ENCODE data around the gene RTF1. TPM values are rescaled to one million over a fixed set of nuclear protein-coding genes. Genes with fewer than 3 reads are reported as not detected.
"Not testable (repeated sequence)": the region's sequence is repeated elsewhere in the genome, so short reads cannot be mapped to it uniquely, and the experiment has no call there.

Gene RTF1
- total RNA-seq, 1 donor from 2014 or later, result 35.4 TPM

- intact Hi-C loops (cut with DNase I), result no loop called here
- ATAC-seq (no peak), DNase-seq (ENCODE audit: low spot score) (no peak)
These were observed 12.4 kb downstream of the RTF1 start for GRCh38 chr15:41429003-41429890.

- ATAC-seq (no peak), DNase-seq (ENCODE audit: low spot score) (no peak)
- intact Hi-C loops (cut with DNase I), result no loop called here
These were observed 18.3 kb downstream of the RTF1 start for GRCh38 chr15:41435037-41435786.

- no peak for DNase-seq (ENCODE audit: low spot score)
- ATAC-seq, result no peak
These were observed 20.6 kb downstream of the RTF1 start for GRCh38 chr15:41437448-41437847.

GRCh38 chr15:41438206-41438605 lies 21.3 kb downstream of the RTF1 start:
- intact Hi-C loops (cut with DNase I), result no loop called here
- ATAC-seq (no peak), DNase-seq (ENCODE audit: low spot score) (no peak)

More at GRCh38 chr15:41437448-41437847, 20.6 kb downstream of the RTF1 start:
- intact Hi-C loops (cut with DNase I), result no loop called here

GRCh38 chr15:41438745-41439144 lies 21.9 kb downstream of the RTF1 start:
- DNase-seq (ENCODE audit: low spot score); intact Hi-C loops (cut with DNase I); ATAC-seq: not testable (repeated sequence)

- intact Hi-C loops (cut with DNase I), result no loop called here
- ATAC-seq, result no peak
- no peak for DNase-seq (ENCODE audit: low spot score)
These were observed 26.4 kb downstream of the RTF1 start for GRCh38 chr15:41443275-41443674.

- no peak for DNase-seq (ENCODE audit: low spot score)
- intact Hi-C loops (cut with DNase I), result no loop called here
- no peak for ATAC-seq
These were observed 28.5 kb downstream of the RTF1 start for GRCh38 chr15:41445399-41445798.

- ATAC-seq (no peak), DNase-seq (ENCODE audit: low spot score) (no peak)
- intact Hi-C loops (cut with DNase I), result no loop called here
These were observed 45.3 kb downstream of the RTF1 start for GRCh38 chr15:41462084-41462795.

- intact Hi-C loops (cut with DNase I), result no loop called here
- ATAC-seq, result no peak
- no peak for DNase-seq (ENCODE audit: low spot score)
These were observed 48.1 kb downstream of the RTF1 start for GRCh38 chr15:41464889-41465580.

- intact Hi-C loops (cut with DNase I), result no loop called here
- DNase-seq (ENCODE audit: low spot score) (no peak), ATAC-seq (no peak)
These were observed 49.0 kb downstream of the RTF1 start for GRCh38 chr15:41465822-41466421.

GRCh38 chr15:41466711-41467110 lies 49.8 kb downstream of the RTF1 start:
- ATAC-seq (no peak), DNase-seq (ENCODE audit: low spot score) (no peak)
- intact Hi-C loops (cut with DNase I), result no loop called here

- intact Hi-C loops (cut with DNase I); ATAC-seq; DNase-seq (ENCODE audit: low spot score): not testable (repeated sequence)
These were observed 52.7 kb downstream of the RTF1 start for GRCh38 chr15:41469644-41470043.

- no peak for ATAC-seq
- intact Hi-C loops (cut with DNase I), result no loop called here
These were observed 56.5 kb downstream of the RTF1 start for GRCh38 chr15:41473418-41473817.

GRCh38 chr15:41474436-41474835 lies 57.5 kb downstream of the RTF1 start:
- intact Hi-C loops (cut with DNase I), result no loop called here
- DNase-seq (ENCODE audit: low spot score) (no peak), ATAC-seq (no peak)

More at GRCh38 chr15:41473418-41473817, 56.5 kb downstream of the RTF1 start:
- DNase-seq (ENCODE audit: low spot score), result no peak

- DNase-seq (ENCODE audit: low spot score) (no peak), ATAC-seq (no peak)
- intact Hi-C loops (cut with DNase I), result no loop called here
These were observed 58.0 kb downstream of the RTF1 start for GRCh38 chr15:41474941-41475340.

- intact Hi-C loops (cut with DNase I), result no loop called here
- ATAC-seq (no peak), DNase-seq (ENCODE audit: low spot score) (no peak)
These were observed 59.6 kb downstream of the RTF1 start for GRCh38 chr15:41476416-41477048.

- DNase-seq (ENCODE audit: low spot score) (no peak), ATAC-seq (no peak)
- intact Hi-C loops (cut with DNase I), result no loop called here
These were observed 63.7 kb downstream of the RTF1 start for GRCh38 chr15:41480396-41481140.
